GM18873 (cell line): ENCODE results near the gene PLCB1.

Experiments
- ATAC-seq: cut with Tn5 transposase; IDR thresholded peaks from one replicate; pipeline ENCODE4 v1.9.1; 2021; ENCODE audit warnings: mild to moderate bottlenecking, moderate library complexity, moderate number of reproducible peaks; ENCODE audit not compliant: unreplicated experiment, low FRiP score

PLCB1 gene

DNA sequence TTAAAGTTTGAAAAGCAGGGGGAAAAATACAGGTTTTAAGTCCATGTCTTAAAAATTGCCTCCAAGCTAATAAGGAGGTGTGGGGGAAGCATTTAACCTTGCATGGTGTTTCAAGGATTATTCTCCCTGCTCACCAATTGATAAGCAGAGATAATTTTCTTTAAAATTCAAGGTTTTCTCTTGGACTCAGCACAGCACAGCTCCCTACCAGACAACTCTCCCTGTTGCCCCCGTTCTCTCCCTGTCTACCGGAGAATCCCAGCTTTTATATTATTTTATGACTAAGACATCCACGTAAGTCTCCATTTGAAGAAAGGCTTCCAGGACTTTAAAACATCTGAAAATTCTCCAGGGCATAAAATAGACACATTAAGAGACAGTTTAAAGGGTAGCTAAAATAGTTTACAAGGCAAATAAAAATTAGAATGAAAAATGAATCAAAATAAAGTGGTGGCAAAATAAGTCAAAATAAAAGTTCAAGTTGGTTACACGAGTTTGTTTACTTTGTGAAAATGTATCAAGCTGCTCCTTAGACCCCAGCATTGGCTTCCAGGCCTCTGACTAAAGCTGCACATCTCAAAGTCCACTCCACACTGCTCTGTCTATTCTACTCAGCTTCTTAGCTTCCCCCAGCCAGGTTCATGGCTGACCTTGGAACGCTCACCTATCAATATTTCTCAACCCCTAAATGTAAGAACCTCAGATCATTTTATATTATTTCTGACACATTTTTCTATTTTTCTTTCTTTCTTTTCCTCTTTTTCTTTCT is 748.2 kb downstream of the PLCB1 start:
- ATAC-seq: no peak

DNA sequence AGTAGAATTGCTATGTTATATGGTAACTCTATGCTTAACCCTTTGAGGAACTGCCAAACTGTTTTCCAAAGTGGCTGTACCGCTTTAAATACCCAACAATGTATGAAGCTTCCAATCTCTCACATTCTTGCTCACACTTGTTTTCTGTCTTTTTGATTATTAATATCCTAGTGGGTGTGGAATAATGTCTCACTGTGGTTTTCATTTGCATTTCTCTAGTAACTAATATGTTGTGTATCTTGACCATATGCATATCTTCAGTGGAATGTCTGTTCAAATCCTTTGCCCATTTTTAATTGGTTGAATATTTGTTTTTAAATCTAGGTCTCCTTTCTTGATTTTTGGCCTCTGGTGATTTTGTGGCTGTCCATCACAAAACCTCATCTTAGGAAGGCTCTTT is 759.0 kb downstream of the PLCB1 start:
- ATAC-seq: no peak

DNA sequence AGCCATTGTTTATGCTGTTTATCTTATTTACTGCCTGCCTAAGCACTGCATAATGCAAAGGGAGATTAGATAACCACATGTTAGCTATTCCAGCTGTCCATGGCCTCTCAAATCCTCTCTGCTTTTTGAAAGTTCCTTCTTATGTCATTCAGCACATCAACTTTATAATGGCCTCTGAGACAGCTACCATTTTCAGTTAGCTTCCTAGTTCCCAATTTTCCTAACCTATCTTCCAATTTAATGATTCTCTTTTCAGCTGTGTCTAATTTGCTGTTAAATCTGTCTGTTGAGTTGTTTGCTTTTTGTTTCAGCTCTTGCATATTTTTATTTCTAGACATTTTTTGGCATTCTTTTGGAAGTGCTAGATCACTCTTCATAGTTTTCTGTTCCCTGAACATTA is 763.4 kb downstream of the PLCB1 start:
- ATAC-seq: no peak

DNA sequence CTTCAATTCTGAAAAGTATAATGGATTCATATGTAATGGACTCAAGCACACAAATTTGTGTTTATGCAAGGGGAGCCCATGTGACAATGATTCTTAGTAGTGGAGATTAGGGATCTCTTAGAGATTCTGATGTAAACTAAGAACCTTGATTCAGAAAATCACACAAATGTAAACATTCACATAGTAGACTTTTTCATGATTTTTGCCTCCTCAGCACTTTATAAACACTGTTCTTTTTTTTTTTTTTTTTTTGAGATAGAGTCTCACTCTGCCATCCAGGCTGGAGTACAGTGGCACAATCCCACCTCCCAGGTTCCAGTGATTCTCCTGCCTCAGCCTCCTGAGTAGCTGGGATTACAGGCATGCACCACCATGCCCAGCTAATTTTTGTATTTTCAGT is 766.8 kb downstream of the PLCB1 start:
- no peak for ATAC-seq

DNA sequence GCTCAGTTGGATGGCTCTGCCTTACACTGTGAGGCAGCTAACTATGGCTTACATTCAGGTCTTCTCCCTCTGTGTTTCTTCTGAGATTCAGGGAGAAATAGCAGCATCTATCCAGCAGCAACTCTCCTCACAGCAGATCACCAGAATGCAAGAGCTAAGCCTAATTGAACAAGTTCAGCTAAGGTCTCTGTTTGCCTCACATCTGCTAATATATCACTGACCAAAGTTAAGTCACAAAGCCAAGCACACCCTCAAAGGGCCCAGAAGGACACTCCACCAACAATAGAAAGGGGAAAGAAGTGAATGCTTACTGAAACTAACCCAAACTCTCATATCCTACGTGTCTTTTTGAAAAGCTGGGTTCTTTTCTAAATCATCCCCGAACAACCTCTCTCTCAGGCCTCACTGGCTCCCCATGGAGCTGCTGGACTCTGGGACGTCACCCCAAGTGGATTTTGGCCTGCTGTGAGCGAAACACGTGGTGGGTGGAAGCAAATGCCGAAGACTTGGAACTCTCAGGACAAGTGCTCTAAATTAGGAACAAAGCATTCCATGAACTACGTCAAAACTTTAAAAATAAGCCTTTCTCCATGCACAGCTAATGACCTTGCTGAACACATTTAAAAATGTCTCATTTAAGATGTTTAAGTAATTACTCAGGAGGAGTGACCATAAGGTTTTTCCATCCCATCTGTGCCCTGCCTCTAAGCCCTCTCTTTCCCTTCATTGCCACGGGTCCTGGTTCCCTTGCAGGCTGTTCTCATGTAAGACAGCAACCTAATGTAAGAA is 769.4 kb downstream of the PLCB1 start:
- no peak for ATAC-seq

DNA sequence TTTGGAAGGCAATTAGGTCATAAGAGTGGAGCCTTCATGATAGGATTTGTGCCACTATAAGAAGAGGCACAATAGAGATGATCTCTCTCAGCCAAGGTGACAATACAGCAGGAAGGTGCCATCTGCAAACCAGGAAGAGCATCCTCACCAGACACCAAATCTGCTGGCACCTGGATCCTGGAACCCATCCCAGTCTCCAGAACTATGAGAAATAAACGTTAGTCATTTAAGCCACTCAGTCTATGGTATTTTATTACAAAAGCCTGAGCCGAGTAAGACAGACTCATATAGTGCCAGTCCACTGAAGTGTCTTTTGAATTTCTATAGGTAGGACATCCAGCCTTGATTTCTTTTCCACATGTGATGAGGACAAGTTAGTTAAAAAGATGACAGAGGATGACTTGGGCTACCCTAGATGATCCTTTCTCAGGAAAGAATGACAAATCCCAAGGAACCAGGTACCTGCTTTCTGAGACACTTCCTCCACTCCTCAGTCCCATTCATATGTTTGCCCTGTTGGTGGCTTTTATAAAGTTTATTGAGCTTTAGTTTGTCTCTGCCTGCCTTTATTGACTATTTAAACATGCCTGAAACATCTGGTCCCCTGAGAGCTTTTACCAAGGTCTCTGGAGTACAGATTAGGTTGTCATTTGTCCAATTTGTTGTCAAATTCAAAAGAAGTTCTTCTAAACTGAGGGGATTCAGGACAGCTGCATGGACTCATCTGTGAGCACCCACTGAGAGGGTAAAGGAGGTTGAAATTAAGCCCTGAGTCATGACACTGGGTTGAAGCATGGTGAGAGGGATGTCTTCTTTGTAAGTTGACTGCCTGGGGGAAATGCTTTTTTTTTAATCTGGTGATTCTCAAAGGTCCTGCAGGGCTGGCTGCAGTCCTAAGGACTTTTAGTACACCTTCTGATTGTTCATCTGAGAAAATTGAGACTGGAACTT is 771.9 kb downstream of the PLCB1 start:
- no peak for ATAC-seq

DNA sequence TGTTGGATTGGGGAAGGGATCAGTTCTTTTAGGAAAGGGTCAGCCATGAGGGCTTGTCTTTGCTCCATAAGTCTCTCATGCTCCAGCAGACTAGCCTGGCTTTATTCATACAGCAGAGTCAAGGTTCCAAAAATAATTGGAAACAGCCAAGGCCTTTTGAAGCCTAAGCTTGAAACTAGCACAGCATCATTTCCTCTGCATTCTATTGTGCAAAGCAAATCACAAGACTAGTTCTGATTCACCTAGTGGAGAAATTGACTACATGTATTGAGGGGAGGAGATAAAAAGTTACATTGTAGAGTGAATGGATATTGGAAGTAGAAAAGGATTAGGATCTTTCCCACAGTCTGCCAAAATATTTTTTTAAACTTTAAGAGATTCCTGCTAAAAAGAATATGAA is 777.5 kb downstream of the PLCB1 start:
- no peak for ATAC-seq

DNA sequence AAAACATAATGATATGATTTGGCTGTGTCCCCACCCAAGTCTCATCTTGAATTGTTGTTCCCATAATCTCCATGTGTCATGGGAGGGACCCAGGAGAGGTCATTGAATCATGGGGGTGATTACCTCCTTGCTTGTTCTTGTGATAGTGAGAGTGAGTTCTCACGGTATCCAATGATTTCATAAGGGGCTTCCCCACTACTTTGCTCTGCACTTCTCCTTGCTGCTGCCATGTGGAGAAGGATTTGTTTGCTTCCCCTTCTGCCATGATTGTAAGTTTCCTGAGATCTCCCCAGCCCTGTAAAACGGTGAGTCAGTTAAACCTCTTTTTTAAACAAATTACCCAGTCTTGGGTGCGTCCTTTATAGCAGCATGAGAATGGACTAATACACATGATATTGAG is 780.0 kb downstream of the PLCB1 start:
- no peak for ATAC-seq

DNA sequence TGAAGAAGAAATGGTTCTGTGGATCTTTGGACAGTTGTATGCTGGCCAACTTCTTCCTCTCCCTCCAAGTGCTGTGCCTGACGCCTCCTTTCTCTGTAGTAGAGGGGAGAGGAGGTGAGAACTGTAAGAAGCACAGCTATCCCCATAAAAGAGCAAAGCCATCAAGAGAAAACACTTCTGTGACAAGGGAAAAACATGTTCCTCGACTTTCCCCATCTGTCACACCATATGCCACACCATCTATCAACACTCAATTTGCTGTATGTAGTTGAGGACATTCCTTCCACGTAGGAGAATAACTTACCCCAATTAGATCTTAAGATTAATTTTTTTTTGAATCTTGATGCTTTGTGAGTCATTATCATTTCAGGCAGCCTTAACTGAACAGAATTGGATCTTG is 780.7 kb downstream of the PLCB1 start:
- ATAC-seq: no peak

DNA sequence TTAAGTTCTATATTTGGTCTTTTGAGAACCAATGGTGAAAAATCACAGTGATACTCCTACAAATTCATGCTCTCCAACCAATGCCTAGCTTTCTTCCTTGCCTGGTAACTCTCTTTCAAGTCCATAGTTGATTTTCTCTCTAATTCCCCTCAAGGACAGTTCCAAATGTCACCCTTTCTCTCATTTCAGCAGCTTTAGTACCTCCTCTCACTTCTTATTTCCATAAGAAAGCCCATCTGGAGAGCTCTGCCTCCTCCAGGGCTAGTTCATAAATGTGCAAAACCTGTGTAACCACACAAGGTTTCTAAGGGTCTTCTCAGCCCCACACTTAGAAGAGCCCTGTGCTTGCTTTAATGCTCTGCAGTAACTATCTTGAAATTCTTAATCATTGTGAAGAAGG is 781.4 kb downstream of the PLCB1 start:
- no peak for ATAC-seq

DNA sequence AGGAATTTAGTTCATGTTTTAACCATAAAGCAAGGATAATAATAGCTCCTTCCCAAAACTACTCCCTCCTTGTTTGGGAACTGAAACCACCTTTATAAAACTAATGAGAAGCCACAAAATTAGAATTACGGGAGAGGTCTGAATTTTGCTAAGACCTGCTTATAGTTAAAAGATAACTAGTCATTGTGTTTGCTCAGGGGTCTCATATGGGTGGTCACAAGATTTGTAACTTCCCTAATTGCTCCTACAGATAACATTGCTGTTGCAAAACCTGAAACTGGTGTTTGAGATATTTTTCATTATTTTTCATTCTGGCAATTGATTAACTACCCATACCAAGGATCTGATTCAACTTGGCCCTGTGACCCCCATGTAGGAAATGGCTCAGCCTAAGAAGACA is 782.4 kb downstream of the PLCB1 start:
- ATAC-seq: no peak

DNA sequence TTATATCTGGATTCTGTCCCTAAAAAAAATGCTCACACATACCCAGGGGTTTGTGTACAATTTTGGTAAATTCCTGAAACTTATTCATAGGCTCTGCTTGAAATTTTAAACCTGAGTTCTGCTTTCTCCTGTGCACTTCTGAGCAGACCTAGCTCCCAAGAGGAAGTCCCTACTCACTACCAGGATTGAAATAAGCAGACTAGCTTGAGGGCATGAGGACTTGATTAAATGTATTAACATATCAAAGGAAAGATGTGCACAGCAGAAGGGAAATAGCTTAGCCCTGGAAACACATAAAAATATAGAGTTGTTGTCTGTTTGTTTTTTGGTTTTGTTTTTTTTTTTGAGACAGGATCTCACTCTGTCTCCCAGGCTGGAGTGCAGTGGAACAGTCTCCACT is 785.0 kb downstream of the PLCB1 start:
- ATAC-seq: no peak

DNA sequence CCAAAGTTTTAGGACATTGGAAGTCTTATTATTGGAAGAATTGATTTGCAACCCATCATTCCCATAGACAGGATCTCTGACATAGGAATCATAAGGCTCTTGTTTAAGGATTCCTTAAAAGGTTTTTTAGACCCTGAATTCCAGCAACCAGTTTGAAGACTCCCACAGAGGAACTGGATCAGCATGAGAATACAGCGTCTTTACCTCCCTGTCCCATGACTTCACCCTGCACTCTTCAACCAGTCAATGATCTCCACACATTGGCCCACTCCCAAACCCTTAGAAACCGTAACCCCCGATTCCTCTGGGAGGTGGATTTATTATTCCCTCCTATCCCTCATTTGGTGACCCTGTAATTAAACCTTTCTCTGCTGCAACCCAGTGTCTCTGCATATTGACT is 786.1 kb downstream of the PLCB1 start:
- ATAC-seq: no peak

DNA sequence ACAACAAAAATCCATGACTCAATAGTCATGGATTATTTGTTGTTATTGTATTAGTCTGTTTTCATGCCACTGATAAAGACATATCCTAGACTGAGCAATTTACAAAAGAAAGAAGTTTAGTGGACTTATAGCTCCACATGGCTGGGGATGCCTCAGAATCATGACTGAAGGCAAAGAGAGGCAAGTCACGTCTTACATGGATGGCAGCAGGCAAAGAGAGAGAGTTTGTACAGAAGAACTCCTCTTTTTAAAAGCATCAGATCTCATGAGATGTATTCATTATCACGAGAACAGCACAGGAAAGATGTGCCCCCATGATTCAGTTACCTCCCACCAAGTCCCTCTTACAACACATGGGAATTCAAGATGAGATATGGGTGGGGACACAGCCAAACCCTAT is 792.5 kb downstream of the PLCB1 start:
- no peak for ATAC-seq

DNA sequence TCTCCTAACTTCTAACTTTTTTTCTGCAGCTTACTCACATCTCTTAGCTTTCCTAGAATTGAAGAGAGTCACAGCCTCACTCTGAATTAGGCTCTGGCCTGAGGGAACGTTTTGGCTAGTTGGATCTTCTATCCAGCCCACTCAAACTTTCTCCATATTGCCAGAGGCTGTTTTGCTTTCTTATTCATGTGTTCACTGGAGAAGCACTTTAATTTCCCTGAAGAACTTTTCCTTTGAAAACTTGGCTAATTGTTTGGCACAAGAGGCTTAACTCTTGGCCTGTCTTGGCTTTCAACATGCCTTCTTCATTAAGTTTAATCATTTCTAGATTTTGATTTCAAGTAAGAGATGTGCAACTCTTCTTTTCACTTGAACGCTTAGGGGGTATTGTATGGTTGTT is 798.7 kb downstream of the PLCB1 start:
- ATAC-seq: no peak

DNA sequence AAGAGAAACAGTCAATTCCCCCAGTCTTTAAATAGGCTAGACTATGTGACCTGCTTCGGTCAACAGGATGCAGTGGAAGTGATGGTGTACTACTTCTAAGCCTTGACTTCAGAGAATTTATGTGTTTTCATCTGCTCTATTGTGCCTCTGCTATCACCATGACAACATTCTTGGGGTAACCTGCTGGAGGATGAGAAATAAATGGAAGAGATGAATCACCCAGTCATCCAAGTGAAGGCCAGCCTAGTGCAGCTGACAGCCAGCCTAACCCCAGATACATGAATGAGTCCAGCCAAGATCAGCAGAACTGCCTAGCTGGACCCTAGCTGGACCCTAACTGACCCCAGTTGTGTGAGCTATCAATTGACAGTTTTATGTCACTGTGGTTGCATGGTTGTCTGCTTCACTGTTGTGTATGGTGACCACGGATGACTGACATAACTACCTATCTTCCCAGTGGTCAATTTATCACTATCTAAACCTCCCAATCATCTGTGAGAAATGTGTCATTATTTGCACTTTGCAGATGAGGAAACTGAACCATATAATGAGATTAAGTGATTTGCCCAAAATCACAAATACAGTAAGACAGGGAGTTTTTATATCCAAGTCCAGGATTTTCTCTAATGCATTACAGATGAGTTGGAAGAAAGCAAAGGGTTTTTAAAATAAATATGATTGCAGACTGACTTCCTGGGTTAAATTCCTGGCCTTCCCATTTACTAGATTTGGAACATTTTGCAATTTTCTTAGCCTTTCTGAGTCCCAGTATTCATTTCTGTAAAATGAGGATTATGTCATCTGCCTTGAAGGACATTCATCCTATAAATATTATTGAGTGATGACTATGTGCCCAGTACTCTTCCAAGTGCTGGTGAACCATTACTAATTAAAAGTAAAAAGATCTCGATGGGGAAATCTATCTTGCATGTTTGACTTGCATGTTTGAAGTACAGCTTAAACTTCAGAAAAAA is 800.4 kb downstream of the PLCB1 start:
- ATAC-seq: no peak

DNA sequence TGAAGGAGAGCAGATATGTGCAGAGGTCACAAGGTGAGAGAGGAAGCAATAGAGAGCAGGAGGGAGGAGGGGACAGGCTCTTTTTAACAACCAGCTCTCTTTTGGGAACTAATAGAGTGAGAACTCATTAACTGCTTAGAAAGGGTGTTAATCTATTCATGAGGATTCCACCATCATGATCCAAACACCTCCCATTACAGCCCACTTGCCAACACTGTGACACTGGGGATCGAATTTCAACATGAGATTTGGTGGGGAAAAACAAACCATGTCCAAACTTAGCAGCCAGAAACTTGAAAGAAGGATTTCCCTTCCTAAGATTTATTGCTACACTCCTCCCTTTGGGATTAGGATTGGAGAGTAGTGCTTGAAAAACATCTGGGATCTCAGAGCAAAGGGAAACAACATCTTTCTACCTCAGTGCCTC is 801.3 kb downstream of the PLCB1 start:
- no peak for ATAC-seq

DNA sequence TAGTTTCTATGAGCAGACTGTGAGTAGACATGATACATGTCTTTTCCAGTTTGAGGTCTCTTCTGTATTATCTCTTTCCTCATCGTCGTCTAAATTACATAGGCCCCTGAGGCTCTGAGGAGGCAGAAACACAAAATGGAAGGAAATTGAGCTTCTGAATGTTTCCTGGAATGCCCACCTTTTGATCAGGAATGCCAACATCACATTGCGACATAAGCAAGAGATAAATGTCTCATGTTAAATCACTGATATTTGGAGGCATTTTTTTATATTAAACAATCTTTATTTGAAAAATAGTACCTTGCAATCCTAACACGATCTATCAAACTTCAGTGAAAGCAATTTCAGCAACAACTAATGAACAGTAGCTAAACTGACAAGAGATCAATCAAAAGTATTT is 802.3 kb downstream of the PLCB1 start:
- no peak for ATAC-seq
